HepG2 (cell line): ENCODE data around the gene VCL. TPM values are rescaled to one million over a fixed set of nuclear protein-coding genes. Genes with fewer than 3 reads are reported as not detected.

Experiments
- ATAC-seq: fragments of 200-7000 bp; cut with Tn5 transposase; 3 replicates; pipeline ENCODE4 v1.9.1; 2020; ENCODE audit warnings: mild to moderate bottlenecking, moderate library complexity
- BruUV-seq: library from RNA; stranded (reverse); fragments of 400-500 nt; replicated peaks from 2 replicates; lab custom pipeline; 2021; lab: Mats Ljungman, UMichigan
- CTCF ChIA-PET: fragments of 300-600 bp; formaldehyde crosslinking; extraction: SDS; loops from one replicate; lab custom pipeline; 2021; ENCODE audit warnings: low total read pairs, inconsistent platforms, low intra/inter-chr PET ratio; lab: Yijun Ruan, JAX
- POLR2A ChIA-PET: fragments of 350-600 bp; sonication (Branson Sonifier 250); formaldehyde crosslinking; loops from one replicate; lab custom pipeline; 2020; ENCODE audit warnings: antibody characterized with exemption, inconsistent platforms; lab: Yijun Ruan, JAX
- DNase-seq: peaks from one replicate; pipeline ENCODE4 v3.0.0-alpha.2; 2015; ENCODE audit warnings: low spot score
- FAIRE-seq: peaks from 3 replicates; lab custom pipeline; 2011; peaks lifted over from hg19 to GRCh38; lab: Jason Lieb, UNC
- H2AFZ ChIP-seq: one replicate; pipeline ENCODE4 v1.6.1; 2011; ENCODE audit warnings: low read length, inconsistent platforms
- H3K27ac ChIP-seq: fragments of 300-600 bp; 3 replicates; pipeline ENCODE4 v1.8.0; 2011; ENCODE audit warnings: mixed run types, mild to moderate bottlenecking, mixed read lengths, low read length, inconsistent platforms; ENCODE audit not compliant: insufficient read depth; ENCODE audit errors: extremely low read length
- H3K27me3 ChIP-seq, 2 experiments: fragments of 200-600 bp in 1 of 2; 2 replicates in 1 of 2; 3 replicates in 1 of 2; pipeline versions ENCODE4 v1.6.0 to v1.8.0; 2011; ENCODE audit warnings: low read length in 2 of 2, mild to moderate bottlenecking in 2 of 2, moderate library complexity in 2 of 2, inconsistent platforms in 1 of 2; ENCODE audit not compliant: insufficient read depth in 2 of 2, control insufficient read depth in 1 of 2
- H3K36me3 ChIP-seq, 2 experiments: fragments of 200-600 bp in 1 of 2; replicated peaks in 1 of 2; 2 replicates in 1 of 2; 3 replicates in 1 of 2; pipeline versions ENCODE4 v1.5.1 to v1.8.0; 2011; ENCODE audit warnings: low read length in 2 of 2, inconsistent platforms in 1 of 2; ENCODE audit not compliant: insufficient read depth in 2 of 2, control insufficient read depth in 1 of 2
- H3K4me1 ChIP-seq: 2 replicates; pipeline ENCODE4 v1.5.1; 2012; ENCODE audit warnings: low read length, inconsistent platforms; ENCODE audit not compliant: insufficient read depth
- H3K4me2 ChIP-seq: 2 replicates; pipeline ENCODE4 v1.6.0; 2011; ENCODE audit warnings: low read depth, low read length, inconsistent platforms
- H3K4me3 ChIP-seq, 3 experiments: fragments of 200-600 bp in 1 of 3; sonication (generic), shearing (Covaris generic) in 1 of 3; replicated peaks in 1 of 3; 2 replicates each; pipeline ENCODE4 v1.5.1; 2011 to 2016; ENCODE audit warnings: low read length in 3 of 3, inconsistent platforms in 2 of 3, low read depth in 2 of 3, mild to moderate bottlenecking in 2 of 3, control low read depth in 1 of 3, mixed read lengths in 1 of 3; ENCODE audit not compliant: insufficient read depth in 1 of 3
- H3K79me2 ChIP-seq: one replicate; pipeline ENCODE4 v1.6.1; 2011; ENCODE audit warnings: low read length, inconsistent platforms; ENCODE audit not compliant: insufficient read depth
- H3K9ac ChIP-seq: 2 replicates; pipeline ENCODE4 v1.6.0; 2011; ENCODE audit warnings: mild to moderate bottlenecking, low read depth, low read length, inconsistent platforms; ENCODE audit not compliant: insufficient read depth
- H3K9me3 ChIP-seq: 2 replicates; pipeline ENCODE4 v1.5.1; 2012; ENCODE audit warnings: mild to moderate bottlenecking, low read length
- H4K20me1 ChIP-seq: 2 replicates; pipeline ENCODE4 v1.6.0; 2011; ENCODE audit warnings: inconsistent platforms, mild to moderate bottlenecking, low read length, moderate library complexity; ENCODE audit not compliant: insufficient read depth
- CBX2 ChIP-seq, 2 experiments: fragments of 200-600 bp in 1 of 2; sonication (generic); formaldehyde crosslinking in 1 of 2; IDR thresholded peaks; 2 replicates each; pipeline versions ENCODE4 v1.7.0 to v1.8.1; 2018 to 2022; ENCODE audit warnings: low read depth in 2 of 2, low read length in 1 of 2, mild to moderate bottlenecking in 1 of 2, missing genetic modification reagents in 1 of 2
- DNMT1 ChIP-seq: sonication (generic); formaldehyde crosslinking; IDR thresholded peaks from 2 replicates; pipeline ENCODE4 v1.5.1; 2020; ENCODE audit warnings: mild to moderate bottlenecking, missing genetic modification reagents
- MTF2 ChIP-seq: sonication (generic); formaldehyde crosslinking; IDR thresholded peaks from 2 replicates; pipeline ENCODE4 v1.5.0; 2020; ENCODE audit warnings: missing genetic modification reagents, borderline replicate concordance
- NFE2 ChIP-seq: sonication (generic); formaldehyde crosslinking; IDR thresholded peaks from 2 replicates; pipeline ENCODE4 v1.4.0; 2020; ENCODE audit warnings: missing genetic modification reagents
- TEAD3 ChIP-seq: optimal IDR thresholded peaks from 2 replicates; pipeline ENCODE3; 2016; ENCODE audit warnings: borderline replicate concordance
- TRAFD1 ChIP-seq: sonication (generic); formaldehyde crosslinking; IDR thresholded peaks from 2 replicates; pipeline ENCODE4 v1.5.1; 2020; ENCODE audit warnings: missing genetic modification reagents, mild to moderate bottlenecking, borderline replicate concordance
- ZNF180 ChIP-seq: sonication (generic); formaldehyde crosslinking; IDR thresholded peaks from 2 replicates; pipeline ENCODE4 v1.4.0; 2020; ENCODE audit warnings: low read depth, missing genetic modification reagents, borderline replicate concordance
- ZNF407 ChIP-seq: sonication (generic); formaldehyde crosslinking; IDR thresholded peaks from one replicate; pipeline ENCODE4 v1.5.1; 2020; ENCODE audit warnings: mild to moderate bottlenecking, missing genetic modification reagents; ENCODE audit errors: not compliant biosample characterization
- WGBS: methylation state at CpG from one replicate; pipeline ENCODE4 v1.1.6; 2017; ENCODE audit warnings: low lambda C conversion rate; 5-methylcytosine and 5-hydroxymethylcytosine counted together
- in situ Hi-C: cut with HindIII; loops from 2 replicates; pipeline ENCODE4 v1.10.0; 2017; ENCODE audit warnings: low pct_unique_long_range_greater_than_20kb; ENCODE audit not compliant: extremely low pct_ligation_motif_present
- intact Hi-C: fragments of 100-400 bp; cut with micrococcal nuclease; formaldehyde crosslinking; loops from one replicate; pipeline ENCODE4 v1.10.0; 2022; ENCODE audit not compliant: unreplicated experiment
- polyA plus RNA-seq, 8 experiments: library from polyadenylated mRNA; depleted of rRNA in 3 of 8; stranded (reverse) in 7 of 8; unstranded in 1 of 8; fragments of >200 nt; fragmentation: Illumina TruSeq in 4 of 8; extraction: Trizol in 4 of 8; gene quantifications; 2 replicates each; pipeline versions ENCODE4 v1.2.1 to v1.2.3, GENCODE V29; 2011 to 2016; ENCODE audit warnings: low read depth in 4 of 8, missing spikeins in 1 of 8, mixed read lengths in 1 of 8; ENCODE audit not compliant: insufficient read depth in 1 of 8
- total RNA-seq, 5 experiments: library from RNA; depleted of rRNA; stranded (reverse); fragments of >200 nt; fragmentation: Illumina TruSeq; extraction: Trizol; gene quantifications; 2 replicates each; pipeline ENCODE4 v1.2.3, GENCODE V29; 2016; ENCODE audit warnings: low read depth in 1 of 5

Gene VCL
- total and polyA plus RNA-seq, 2 of the 13 experiments (the other 11 are each of a cell fraction or from before 2014, with no cell fraction given) = 17.3 to 26.9 TPM

GRCh38 chr10:74120911-74121310 lies 123.0 kb downstream of the VCL start:
- intact Hi-C loops = no loop called here
- no peak overlapping the region for H2AFZ ChIP-seq
- ChIA-PET CTCF (no interaction called here), POLR2A (no interaction called here)
- H3K4me2 ChIP-seq = no peak overlapping the region
- TF ChIP-seq TEAD3 (CRISPR knock-in tag) (no peak), NFE2 (CRISPR knock-in tag) (no peak), MTF2 (no peak)
- H4K20me1 ChIP-seq = no peaks in the 10 kb centered on the region
- no peak for FAIRE-seq
- DNase-seq = no peak
- WGBS = 94% methylated on average over 1 of the region's 1 CpG
- no peaks in the 10 kb centered on the region for H3K27me3 ChIP-seq
- no peak overlapping the region for H3K27ac ChIP-seq
- no peak overlapping the region for H3K4me3 ChIP-seq
- BruUV-seq = no TSS peak
- in situ Hi-C loops = no loop called here
- no peak overlapping the region for H3K9ac ChIP-seq
- H3K36me3 ChIP-seq = peaks cover 17 to 77% of the 10 kb centered on the region in 2 experiments
- no peaks in the 10 kb centered on the region for H3K9me3 ChIP-seq
- H3K79me2 ChIP-seq = no peaks in the 10 kb centered on the region
- no peaks in the 10 kb centered on the region for H3K4me1 ChIP-seq
- no peak for ATAC-seq

GRCh38 chr10:74121368-74121767 lies 123.5 kb downstream of the VCL start:
- ChIA-PET CTCF (no interaction called here), POLR2A (no interaction called here)
- ATAC-seq (no peak), FAIRE-seq (no peak), DNase-seq (no peak)
- H3K4me3 ChIP-seq = no peak overlapping the region
- H3K36me3 ChIP-seq = peaks cover 17 to 77% of the 10 kb centered on the region in 2 experiments
- no peaks in the 10 kb centered on the region for H3K27me3 ChIP-seq
- no peak overlapping the region for H3K4me2 ChIP-seq
- in situ Hi-C loops = no loop called here
- H3K9me3 ChIP-seq = no peaks in the 10 kb centered on the region
- no peaks in the 10 kb centered on the region for H4K20me1 ChIP-seq
- H3K27ac ChIP-seq = no peak overlapping the region
- no peaks in the 10 kb centered on the region for H3K4me1 ChIP-seq
- no peak overlapping the region for H3K9ac ChIP-seq
- intact Hi-C loops = no loop called here
- H2AFZ ChIP-seq = no peak overlapping the region
- no peaks in the 10 kb centered on the region for H3K79me2 ChIP-seq
- no TSS peak for BruUV-seq
- 100% methylated on average over 1 of the region's 1 CpG for WGBS
- TF ChIP-seq CBX2 (IDR thresholded peaks at IDR 0.05; ENCODE audit: low read depth, low read length) (no peak), CBX2 (CRISPR knock-in tag; IDR thresholded peaks at IDR 0.05; ENCODE audit: low read depth) (no peak), TRAFD1 (CRISPR knock-in tag) (no peak), DNMT1 (CRISPR knock-in tag) (no peak), ZNF407 (CRISPR knock-in tag) (no peak), ZNF180 (CRISPR knock-in tag) (no peak)
